ENCODE measurements around the gene PRKCE. TPM values are rescaled to one million over a fixed set of nuclear protein-coding genes. Genes with fewer than 3 reads are reported as not detected.

Gene PRKCE
- total RNA-seq, 1 donor from 2014 or later, result 24.2 TPM

DNA sequence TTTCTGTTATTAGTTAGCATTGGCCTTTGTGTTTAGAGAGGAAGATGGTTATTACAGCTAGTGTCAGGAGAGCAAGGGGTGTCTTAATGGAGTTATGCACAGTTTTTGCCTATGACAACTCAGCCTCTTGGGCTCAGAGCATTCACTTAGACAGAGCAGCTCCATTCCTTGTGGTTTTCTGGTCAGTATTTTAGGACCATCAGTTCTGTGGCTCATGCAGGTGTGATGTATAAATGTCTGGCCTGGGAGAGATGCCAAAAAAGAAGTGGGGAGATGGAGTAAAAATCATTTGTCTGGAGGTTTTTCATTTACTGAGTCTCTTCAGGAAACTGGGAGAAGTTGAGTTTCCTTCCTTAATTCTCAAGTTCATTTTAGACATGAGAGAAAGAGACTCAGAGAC is 79.7 kb downstream of the PRKCE start:
- H3K36me3 Mint-ChIP-seq (ENCODE audit: low read depth, unreplicated experiment), result no peaks in the 10 kb centered on the region
- no peak overlapping the region for H3K27ac Mint-ChIP-seq (ENCODE audit: unreplicated experiment)
- TF ChIP-seq, protein P1, sequence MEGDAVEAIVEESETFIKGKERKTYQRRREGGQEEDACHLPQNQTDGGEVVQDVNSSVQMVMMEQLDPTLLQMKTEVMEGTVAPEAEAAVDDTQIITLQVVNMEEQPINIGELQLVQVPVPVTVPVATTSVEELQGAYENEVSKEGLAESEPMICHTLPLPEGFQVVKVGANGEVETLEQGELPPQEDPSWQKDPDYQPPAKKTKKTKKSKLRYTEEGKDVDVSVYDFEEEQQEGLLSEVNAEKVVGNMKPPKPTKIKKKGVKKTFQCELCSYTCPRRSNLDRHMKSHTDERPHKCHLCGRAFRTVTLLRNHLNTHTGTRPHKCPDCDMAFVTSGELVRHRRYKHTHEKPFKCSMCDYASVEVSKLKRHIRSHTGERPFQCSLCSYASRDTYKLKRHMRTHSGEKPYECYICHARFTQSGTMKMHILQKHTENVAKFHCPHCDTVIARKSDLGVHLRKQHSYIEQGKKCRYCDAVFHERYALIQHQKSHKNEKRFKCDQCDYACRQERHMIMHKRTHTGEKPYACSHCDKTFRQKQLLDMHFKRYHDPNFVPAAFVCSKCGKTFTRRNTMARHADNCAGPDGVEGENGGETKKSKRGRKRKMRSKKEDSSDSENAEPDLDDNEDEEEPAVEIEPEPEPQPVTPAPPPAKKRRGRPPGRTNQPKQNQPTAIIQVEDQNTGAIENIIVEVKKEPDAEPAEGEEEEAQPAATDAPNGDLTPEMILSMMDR (IDR thresholded peaks at IDR 0.05; ENCODE audit: unreplicated experiment), result no peak
- no peak overlapping the region for H3K4me3 Mint-ChIP-seq (ENCODE audit: unreplicated experiment)
- peaks cover 2% of the 10 kb centered on the region for H3K27me3 Mint-ChIP-seq (ENCODE audit: unreplicated experiment)
- no peak for DNase-seq (ENCODE audit: low spot score)
- H3K9me3 Mint-ChIP-seq (ENCODE audit: unreplicated experiment), result no peaks in the 10 kb centered on the region
- H3K4me1 Mint-ChIP-seq (ENCODE audit: unreplicated experiment), result peaks cover 10% of the 10 kb centered on the region

DNA sequence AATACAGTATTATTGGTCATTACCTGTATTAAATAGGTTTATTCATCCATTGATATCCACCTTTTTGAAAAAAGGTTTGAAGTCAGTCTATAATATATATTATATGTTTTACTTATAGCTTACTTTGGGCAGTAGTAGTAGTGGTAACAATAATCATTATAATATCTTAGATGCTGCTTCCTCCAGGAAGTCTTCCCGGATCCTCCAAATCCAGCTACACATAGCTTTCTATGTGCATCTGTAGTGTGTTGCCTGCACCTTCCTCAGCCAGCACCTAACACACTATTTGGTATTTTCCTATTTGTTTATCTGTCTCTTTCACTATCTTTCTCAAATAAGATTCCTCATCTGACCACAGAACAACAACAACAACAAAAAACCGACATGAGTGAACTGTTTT is 81.0 kb downstream of the PRKCE start:
- TF ChIP-seq, protein P1 (IDR thresholded peaks at IDR 0.05; ENCODE audit: unreplicated experiment), result no peak
- no peaks in the 10 kb centered on the region for H3K36me3 Mint-ChIP-seq (ENCODE audit: low read depth, unreplicated experiment)
- peaks cover 3% of the 10 kb centered on the region for H3K27me3 Mint-ChIP-seq (ENCODE audit: unreplicated experiment)
- peaks cover 19% of the 10 kb centered on the region for H3K4me1 Mint-ChIP-seq (ENCODE audit: unreplicated experiment)
- no peak overlapping the region for H3K4me3 Mint-ChIP-seq (ENCODE audit: unreplicated experiment)
- no peaks in the 10 kb centered on the region for H3K9me3 Mint-ChIP-seq (ENCODE audit: unreplicated experiment)
- DNase-seq (ENCODE audit: low spot score), result no peak
- no peak overlapping the region for H3K27ac Mint-ChIP-seq (ENCODE audit: unreplicated experiment)

DNA sequence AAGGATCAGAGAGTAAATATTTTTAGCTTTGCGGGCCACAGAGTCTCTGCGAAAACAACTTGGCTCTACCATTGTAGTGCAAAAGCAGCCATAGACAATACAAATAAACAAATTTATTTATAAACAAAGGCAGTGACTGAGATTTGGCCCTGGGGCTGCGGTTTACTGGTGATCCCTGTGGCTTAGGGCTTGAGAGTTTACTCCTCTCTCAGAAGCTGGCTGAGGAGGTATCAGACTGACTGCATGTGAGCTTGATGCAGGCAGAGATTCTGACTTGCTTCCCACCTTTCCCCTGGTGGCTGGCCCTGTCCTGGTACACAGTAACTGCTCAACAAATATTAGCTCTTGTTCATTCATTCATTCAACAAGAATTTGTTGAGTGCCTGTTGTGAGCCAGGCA is 81.5 kb downstream of the PRKCE start:
- Mint-ChIP-seq H3K27me3 (ENCODE audit: unreplicated experiment) (peaks cover 3% of the 10 kb centered on the region), H3K27ac (ENCODE audit: unreplicated experiment) (no peak overlapping the region), H3K9me3 (ENCODE audit: unreplicated experiment) (no peaks in the 10 kb centered on the region), H3K36me3 (ENCODE audit: low read depth, unreplicated experiment) (no peaks in the 10 kb centered on the region), H3K4me3 (ENCODE audit: unreplicated experiment) (no peak overlapping the region), H3K4me1 (ENCODE audit: unreplicated experiment) (peaks cover 24% of the 10 kb centered on the region)
- DNase-seq (ENCODE audit: low spot score), result no peak
- TF ChIP-seq, protein P1 (IDR thresholded peaks at IDR 0.05; ENCODE audit: unreplicated experiment), result no peak

DNA sequence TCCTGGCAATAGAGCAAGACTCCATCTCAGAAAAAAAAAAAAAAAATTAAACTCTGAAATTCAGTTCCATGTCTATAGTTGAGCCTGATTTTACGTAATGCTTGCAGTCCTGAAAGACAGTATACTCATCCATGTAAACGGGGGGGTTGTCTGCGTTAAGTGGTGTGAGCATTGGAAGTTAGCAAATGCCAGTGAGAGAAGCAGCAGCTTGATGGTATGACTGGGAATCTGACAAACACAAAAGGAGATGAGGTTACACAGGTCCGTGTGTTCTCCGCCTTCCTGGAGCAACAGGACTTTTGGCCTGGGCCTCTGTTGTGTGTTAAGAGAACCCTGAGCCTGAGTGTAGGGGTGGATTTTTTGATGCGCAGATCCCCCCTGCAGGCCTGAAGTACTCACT is 82.9 kb downstream of the PRKCE start:
- DNase-seq (ENCODE audit: low spot score), result no peak
- H3K4me1 Mint-ChIP-seq (ENCODE audit: unreplicated experiment), result peaks cover 28% of the 10 kb centered on the region
- peaks cover 3% of the 10 kb centered on the region for H3K27me3 Mint-ChIP-seq (ENCODE audit: unreplicated experiment)
- no peak overlapping the region for H3K27ac Mint-ChIP-seq (ENCODE audit: unreplicated experiment)
- no peak overlapping the region for H3K4me3 Mint-ChIP-seq (ENCODE audit: unreplicated experiment)
- TF ChIP-seq, protein P1 (IDR thresholded peaks at IDR 0.05; ENCODE audit: unreplicated experiment), result no peak
- no peaks in the 10 kb centered on the region for H3K9me3 Mint-ChIP-seq (ENCODE audit: unreplicated experiment)
- H3K36me3 Mint-ChIP-seq (ENCODE audit: low read depth, unreplicated experiment), result no peaks in the 10 kb centered on the region

DNA sequence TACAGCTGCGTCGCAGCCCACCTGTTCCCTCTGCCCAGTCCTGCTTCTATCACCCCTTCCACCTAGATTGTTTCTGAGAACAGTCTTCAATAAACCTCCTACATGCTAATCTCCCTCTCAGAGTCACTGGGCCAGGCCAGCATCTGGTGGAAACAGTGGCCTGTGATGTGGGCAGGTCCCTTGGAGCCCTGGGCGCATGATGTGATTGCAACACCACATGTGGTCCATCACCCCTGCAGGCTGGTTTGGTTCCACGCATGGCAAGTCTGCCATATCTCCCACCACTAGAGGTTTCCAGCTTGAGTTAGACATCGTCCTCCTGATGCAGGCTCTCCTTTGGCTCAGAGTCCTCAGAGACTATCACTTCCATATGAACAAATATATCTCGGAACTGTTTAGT is 83.5 kb downstream of the PRKCE start:
- peaks cover 28% of the 10 kb centered on the region for H3K4me1 Mint-ChIP-seq (ENCODE audit: unreplicated experiment)
- H3K36me3 Mint-ChIP-seq (ENCODE audit: low read depth, unreplicated experiment), result no peaks in the 10 kb centered on the region
- TF ChIP-seq, protein P1 (IDR thresholded peaks at IDR 0.05; ENCODE audit: unreplicated experiment), result no peak
- peaks cover 3% of the 10 kb centered on the region for H3K27me3 Mint-ChIP-seq (ENCODE audit: unreplicated experiment)
- DNase-seq (ENCODE audit: low spot score), result no peak
- no peak overlapping the region for H3K27ac Mint-ChIP-seq (ENCODE audit: unreplicated experiment)
- H3K4me3 Mint-ChIP-seq (ENCODE audit: unreplicated experiment), result no peak overlapping the region
- H3K9me3 Mint-ChIP-seq (ENCODE audit: unreplicated experiment), result no peaks in the 10 kb centered on the region

Measured in endothelial cell (in vitro differentiated cells).